Measurements from ENCODE around the gene MT3.
"Not testable (repeated sequence)": the region's sequence is repeated elsewhere in the genome, so short reads cannot be mapped to it uniquely, and the experiment has no call there.

Gene MT3

GRCh38 chr16:56610017-56610608 is 20.8 kb downstream of the MT3 start:
- no peak for DNase-seq

GRCh38 chr16:56610609-56611111 is 21.3 kb downstream of the MT3 start:
- DNase-seq = no peak

GRCh38 chr16:56611281-56611833 is 22.0 kb downstream of the MT3 start:
- no peak for DNase-seq

- no peak for DNase-seq
These were observed 24.4 kb downstream of the MT3 start for GRCh38 chr16:56613706-56614105.

GRCh38 chr16:56614549-56614991 is 25.2 kb downstream of the MT3 start:
- no peak for DNase-seq

- DNase-seq = no peak
These were observed 26.0 kb downstream of the MT3 start for GRCh38 chr16:56615353-56615752.

GRCh38 chr16:56616608-56617211 is 27.4 kb downstream of the MT3 start:
- DNase-seq = no peak

GRCh38 chr16:56617212-56618085 is 28.1 kb downstream of the MT3 start:
- no peak for DNase-seq

- DNase-seq = no peak
These were observed 28.8 kb downstream of the MT3 start for GRCh38 chr16:56618138-56618537.

- no peak for DNase-seq
These were observed 31.1 kb downstream of the MT3 start for GRCh38 chr16:56620339-56620897.

GRCh38 chr16:56621665-56622445 is 32.5 kb downstream of the MT3 start:
- DNase-seq = not testable (repeated sequence)

GRCh38 chr16:56623184-56623583 is 33.9 kb downstream of the MT3 start:
- DNase-seq = not testable (repeated sequence)

- no peak for DNase-seq
These were observed 34.3 kb downstream of the MT3 start for GRCh38 chr16:56623637-56624036.

GRCh38 chr16:56625140-56625942 is 36.0 kb downstream of the MT3 start, which contains the start of gene MT1E:
Gene MT1E, plus strand, starts transcription at chr16:56625781. Its CDS starts 71 bp downstream, at chr16:56625852.
- no peak for DNase-seq

- DNase-seq = no peak
These were observed 36.8 kb downstream of the MT3 start for GRCh38 chr16:56625943-56626654.

- no peak for DNase-seq
These were observed 37.4 kb downstream of the MT3 start for GRCh38 chr16:56626685-56627084.

- no peak for DNase-seq
These were observed 39.4 kb downstream of the MT3 start for GRCh38 chr16:56628486-56629350.

- DNase-seq = no peak
These were observed 40.2 kb downstream of the MT3 start for GRCh38 chr16:56629531-56629930.

GRCh38 chr16:56630134-56630533 is 40.8 kb downstream of the MT3 start:
- no peak for DNase-seq

GRCh38 chr16:56631197-56631596 is 41.9 kb downstream of the MT3 start:
- DNase-seq = no peak
